ENCODE results near the gene IMPDH1. TPM values are rescaled to one million over a fixed set of nuclear protein-coding genes. Genes with fewer than 3 reads are reported as not detected.

IMPDH1 gene
- total and polyA plus RNA-seq, 2 donors (not counting 3 experiments of a cell fraction or from before 2014, with no cell fraction given): 78.8 to 97.9 TPM

DNA sequence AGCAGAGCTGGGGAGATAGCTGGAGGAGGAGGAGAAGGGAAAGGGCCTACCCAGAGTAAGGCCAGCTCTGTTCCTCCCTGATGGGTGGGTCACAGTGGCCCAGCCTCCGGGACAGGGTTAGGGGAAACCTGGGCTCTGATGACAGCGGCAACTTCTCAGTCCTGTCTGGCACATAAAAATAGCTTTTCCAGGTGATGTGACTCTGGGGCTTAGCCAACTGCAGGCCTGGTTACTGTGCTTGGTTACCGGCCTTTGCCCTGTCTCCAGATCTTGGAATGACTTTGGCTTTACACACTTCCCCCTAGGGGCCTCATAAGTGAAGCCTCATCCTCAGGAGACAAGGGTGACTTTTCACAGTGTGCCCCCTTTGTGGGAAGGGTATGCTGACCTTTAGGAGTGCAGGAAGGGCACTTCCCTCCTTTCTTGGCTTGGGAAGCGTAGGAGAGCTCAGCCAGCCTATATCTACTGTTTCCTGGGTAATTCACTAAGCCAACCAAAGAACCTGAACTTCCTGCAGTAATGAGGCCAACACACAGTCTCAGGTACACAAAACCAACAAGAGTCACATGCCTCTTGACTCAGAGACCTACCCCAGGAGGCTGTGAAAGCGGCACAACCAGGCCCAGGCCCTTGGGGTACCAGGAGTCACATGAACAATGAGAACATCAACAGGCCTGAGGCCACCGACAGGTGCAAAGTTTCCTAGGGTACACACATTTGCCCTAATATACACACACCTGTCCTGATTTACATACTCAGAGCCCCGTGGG is 34.2 kb upstream of the IMPDH1 start:
- no peak for TF ChIP-seq MYC (IDR thresholded peaks at IDR 0.05; ENCODE audit: low read depth, low read length)
- TF ChIP-seq, protein P1, sequence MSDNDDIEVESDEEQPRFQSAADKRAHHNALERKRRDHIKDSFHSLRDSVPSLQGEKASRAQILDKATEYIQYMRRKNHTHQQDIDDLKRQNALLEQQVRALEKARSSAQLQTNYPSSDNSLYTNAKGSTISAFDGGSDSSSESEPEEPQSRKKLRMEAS (IDR thresholded peaks at IDR 0.05; ENCODE audit: insufficient read depth, insufficient read length): no peak
- no peak for TF ChIP-seq GATA2 (IDR thresholded peaks at IDR 0.05; ENCODE audit: insufficient read depth, insufficient read length, low read depth, low read length)
- TF ChIP-seq POLR2AphosphoS5 (IDR thresholded peaks at IDR 0.05; ENCODE audit: insufficient read depth, low read depth, low read length): no peak
- no peak for TF ChIP-seq JUN (IDR thresholded peaks at IDR 0.05; ENCODE audit: borderline replicate concordance, insufficient read depth, insufficient read length, low read depth)
- TF ChIP-seq, protein P2, sequence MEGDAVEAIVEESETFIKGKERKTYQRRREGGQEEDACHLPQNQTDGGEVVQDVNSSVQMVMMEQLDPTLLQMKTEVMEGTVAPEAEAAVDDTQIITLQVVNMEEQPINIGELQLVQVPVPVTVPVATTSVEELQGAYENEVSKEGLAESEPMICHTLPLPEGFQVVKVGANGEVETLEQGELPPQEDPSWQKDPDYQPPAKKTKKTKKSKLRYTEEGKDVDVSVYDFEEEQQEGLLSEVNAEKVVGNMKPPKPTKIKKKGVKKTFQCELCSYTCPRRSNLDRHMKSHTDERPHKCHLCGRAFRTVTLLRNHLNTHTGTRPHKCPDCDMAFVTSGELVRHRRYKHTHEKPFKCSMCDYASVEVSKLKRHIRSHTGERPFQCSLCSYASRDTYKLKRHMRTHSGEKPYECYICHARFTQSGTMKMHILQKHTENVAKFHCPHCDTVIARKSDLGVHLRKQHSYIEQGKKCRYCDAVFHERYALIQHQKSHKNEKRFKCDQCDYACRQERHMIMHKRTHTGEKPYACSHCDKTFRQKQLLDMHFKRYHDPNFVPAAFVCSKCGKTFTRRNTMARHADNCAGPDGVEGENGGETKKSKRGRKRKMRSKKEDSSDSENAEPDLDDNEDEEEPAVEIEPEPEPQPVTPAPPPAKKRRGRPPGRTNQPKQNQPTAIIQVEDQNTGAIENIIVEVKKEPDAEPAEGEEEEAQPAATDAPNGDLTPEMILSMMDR (IDR thresholded peaks at IDR 0.05; ENCODE audit: extremely low read depth in 1 of 2, insufficient read depth in 1 of 2, low read depth in 1 of 2, low read length in 2 of 2): no peak
- no peak for TF ChIP-seq POLR2A (IDR thresholded peaks at IDR 0.05; ENCODE audit: low read depth, low read length)
- TF ChIP-seq EZH2 (IDR thresholded peaks at IDR 0.05; ENCODE audit: borderline replicate concordance, low read depth, low read length, severe bottlenecking): no peak
- TF ChIP-seq FOS (IDR thresholded peaks at IDR 0.05; ENCODE audit: borderline replicate concordance, insufficient read depth, low read length): no peak
- no peak for FAIRE-seq
- BruUV-seq (replicated peaks): no TSS peak
- Histone ChIP-seq H2AFZ (ENCODE audit: low read depth, low read length) (no peak overlapping the region), H3K9me1 (replicated peaks; ENCODE audit: control insufficient read depth, extremely low read depth, insufficient read depth, low read length) (no peaks in the 10 kb centered on the region), H3K4me2 (ENCODE audit: insufficient read depth, low read length) (no peak overlapping the region), H3K27me3 (ENCODE audit: control insufficient read depth in 2 of 2, insufficient read depth in 2 of 2, low read length in 2 of 2) (peaks cover 0 to 5% of the 10 kb centered on the region in 2 experiments), H3K27ac (ENCODE audit: insufficient read depth, low read depth, low read length) (no peak overlapping the region), H3K4me3 (replicated peaks in 1 of 3; ENCODE audit: insufficient read depth in 1 of 3, low read depth in 1 of 3, low read length in 3 of 3) (no peak overlapping the region), H4K20me1 (replicated peaks; ENCODE audit: control insufficient read depth, extremely low read depth, insufficient read depth, low read length) (no peaks in the 10 kb centered on the region), H3K9ac (replicated peaks; ENCODE audit: extremely low read depth, insufficient read depth, low read length) (no peak overlapping the region), H3K36me3 (ENCODE audit: control insufficient read depth in 2 of 2, extremely low read depth in 1 of 2, insufficient read depth in 2 of 2, low read length in 2 of 2) (no peaks in the 10 kb centered on the region), H3K4me1 (ENCODE audit: control insufficient read depth, extremely low read depth, insufficient read depth, low read length) (no peaks in the 10 kb centered on the region), H3K9me3 (replicated peaks; ENCODE audit: control insufficient read depth, insufficient read depth, low read length) (no peaks in the 10 kb centered on the region), H3K79me2 (ENCODE audit: control insufficient read depth, insufficient read depth, low read length) (no peaks in the 10 kb centered on the region)
- intact Hi-C loops (cut with micrococcal nuclease) (no loop called here), dilution Hi-C loops (cut with MboI; ENCODE audit: extremely low pct_ligation_motif_present, low sequenced_read_pairs) (no loop called here)
- ChIA-PET POLR2A (no interaction called here), CTCF (interaction anchor here (1.0 to 2.4 kb wide), 6 partner anchors 15 to 29 kb away, joined by 3 to 16 read pairs (median 6); no protein-coding TSS in a partner anchor)
- DNase-seq (ENCODE audit: low read depth, low spot score): no peak
